Natural killer cell (primary cell): ENCODE measurements around the gene HDAC4. TPM values are rescaled to one million over a fixed set of nuclear protein-coding genes. Genes with fewer than 3 reads are reported as not detected.

Source experiments
- ATAC-seq, 3 donors: fragments of 150-1000 bp in 2 of 3; fragments of 200-7000 bp in 1 of 3; cut with Tn5 transposase; 1 replicate in 1 of 3; 2 replicates in 2 of 3; pipeline ENCODE4 v1.10.0; 2021; ENCODE audit warnings: mild to moderate bottlenecking in 2 of 3, moderate library complexity in 2 of 3
- DNase-seq, 2 donors: peaks; one replicate each; pipeline versions ENCODE4 v3.0.0 to v3.0.0-alpha.2; 2013 to 2021; ENCODE audit warnings: mixed read lengths in 1 of 2
- H3K27ac ChIP-seq: one replicate; pipeline ENCODE4 v1.5.1; 2013; ENCODE audit warnings: mild to moderate bottlenecking, low read length
- H3K27me3 ChIP-seq: one replicate; pipeline ENCODE4 v1.6.1; 2013; ENCODE audit warnings: low read length; ENCODE audit not compliant: control insufficient read depth, insufficient read depth
- H3K36me3 ChIP-seq: one replicate; pipeline ENCODE4 v1.6.1; 2013; ENCODE audit warnings: low read length; ENCODE audit not compliant: control insufficient read depth, insufficient read depth
- H3K4me1 ChIP-seq: one replicate; pipeline ENCODE4 v1.6.1; 2013; ENCODE audit warnings: low read length; ENCODE audit not compliant: control insufficient read depth, insufficient read depth
- H3K4me3 ChIP-seq: one replicate; pipeline ENCODE4 v1.5.1; 2013; ENCODE audit warnings: low read length
- H3K9me3 ChIP-seq: one replicate; pipeline ENCODE4 v1.6.1; 2013; ENCODE audit warnings: low read length; ENCODE audit not compliant: control insufficient read depth, insufficient read depth
- H3K27ac Mint-ChIP-seq, 2 donors: one replicate each; pipeline ENCODE4 v1.8.0; 2022; ENCODE audit warnings: mild to moderate bottlenecking in 2 of 2, mixed read lengths in 2 of 2, moderate library complexity in 1 of 2
- H3K27me3 Mint-ChIP-seq, 2 donors: one replicate each; pipeline ENCODE4 v1.8.0; 2022; ENCODE audit warnings: low read depth in 2 of 2, mixed read lengths in 2 of 2
- H3K36me3 Mint-ChIP-seq: one replicate; pipeline ENCODE4 v1.8.0; 2022; ENCODE audit warnings: mixed read lengths
- H3K4me1 Mint-ChIP-seq, 2 donors: one replicate each; pipeline ENCODE4 v1.8.0; 2022; ENCODE audit warnings: mixed read lengths in 2 of 2
- H3K4me3 Mint-ChIP-seq: one replicate; pipeline ENCODE4 v1.8.0; 2022; ENCODE audit warnings: mild to moderate bottlenecking, moderate library complexity, mixed read lengths
- H3K9me3 Mint-ChIP-seq, 2 donors: one replicate each; pipeline ENCODE4 v1.8.0; 2022; ENCODE audit warnings: mixed read lengths in 2 of 2
- CTCF ChIP-seq: fragments of 200-600 bp; IDR thresholded peaks from one replicate; pipeline ENCODE4 v1.8.0; 2022; ENCODE audit warnings: antibody characterized with exemption
- WGBS: methylation state at CpG from one replicate; pipeline ENCODE4 v1.1.7; 2013; ENCODE audit warnings: missing lambda C conversion rate; ENCODE audit not compliant: insufficient coverage; 5-methylcytosine and 5-hydroxymethylcytosine counted together
- intact Hi-C: fragments of 100-400 bp; cut with micrococcal nuclease; formaldehyde crosslinking; loops from one replicate; pipeline ENCODE4 v1.14.2; 2022
- total RNA-seq, 4 donors: library from RNA; stranded (reverse); fragments of 120-200 nt in 1 of 4; gene quantifications; one replicate each; pipeline versions ENCODE4 v1.2.3 to v1.2.4, GENCODE V29; 2013 to 2022

The HDAC4 gene
- total RNA-seq, 3 donors from 2014 or later (not counting 1 experiment from before 2014, with no cell fraction given) = 74.9 to 105 (median 100) TPM

- H3K9me3 ChIP-seq = no peaks in the 10 kb centered on the region
- Mint-ChIP-seq H3K27me3 (peaks cover 18 to 24% of the 10 kb centered on the region in 2 donors), H3K4me3 (no peak overlapping the region), H3K36me3 (no peaks in the 10 kb centered on the region), H3K27ac (no peak overlapping the region), H3K4me1 (no peaks in the 10 kb centered on the region), H3K9me3 (no peaks in the 10 kb centered on the region)
- H3K27me3 ChIP-seq = no peaks in the 10 kb centered on the region
- ATAC-seq (no peak), DNase-seq (no peak)
- 91% methylated on average over 35 of the region's 35 CpGs for WGBS
- intact Hi-C loops = no loop called here
- no peak for TF ChIP-seq CTCF
- H3K36me3 ChIP-seq = no peaks in the 10 kb centered on the region
- no peaks in the 10 kb centered on the region for H3K4me1 ChIP-seq
- H3K27ac ChIP-seq = no peak overlapping the region
- H3K4me3 ChIP-seq = no peak overlapping the region
Measured at GRCh38 chr2:239008677-239009588, 391.9 kb downstream of the HDAC4 start.

GRCh38 chr2:239008004-239008403 is 392.8 kb downstream of the HDAC4 start:
- no peaks in the 10 kb centered on the region for H3K9me3 Mint-ChIP-seq
- no peaks in the 10 kb centered on the region for H3K9me3 ChIP-seq
- no peak overlapping the region for H3K27ac ChIP-seq
- no peak for TF ChIP-seq CTCF
- H3K4me1 ChIP-seq = no peaks in the 10 kb centered on the region
- WGBS = 93% methylated on average over 12 of the region's 12 CpGs
- no peak overlapping the region for H3K4me3 Mint-ChIP-seq
- no peak overlapping the region for H3K4me3 ChIP-seq
- H3K27me3 ChIP-seq = no peaks in the 10 kb centered on the region
- ATAC-seq (no peak), DNase-seq (no peak)
- intact Hi-C loops = no loop called here
- no peak overlapping the region for H3K27ac Mint-ChIP-seq
- H3K4me1 Mint-ChIP-seq = no peaks in the 10 kb centered on the region
- H3K36me3 ChIP-seq = no peaks in the 10 kb centered on the region
- H3K27me3 Mint-ChIP-seq = peaks cover 19 to 24% of the 10 kb centered on the region in 2 donors
- H3K36me3 Mint-ChIP-seq = no peaks in the 10 kb centered on the region

GRCh38 chr2:239006622-239007285 is 394.1 kb downstream of the HDAC4 start:
- no peak for TF ChIP-seq CTCF
- Histone ChIP-seq H3K36me3 (no peaks in the 10 kb centered on the region), H3K27ac (no peak overlapping the region), H3K4me3 (no peak overlapping the region), H3K27me3 (no peaks in the 10 kb centered on the region), H3K9me3 (no peaks in the 10 kb centered on the region), H3K4me1 (no peaks in the 10 kb centered on the region)
- DNase-seq = no peak
- Mint-ChIP-seq H3K9me3 (no peaks in the 10 kb centered on the region), H3K27me3 (peaks cover 24 to 31% of the 10 kb centered on the region in 2 donors), H3K4me3 (no peak overlapping the region), H3K27ac (no peak overlapping the region), H3K4me1 (no peaks in the 10 kb centered on the region), H3K36me3 (no peaks in the 10 kb centered on the region)
- 89% methylated on average over 9 of the region's 10 CpGs for WGBS
- intact Hi-C loops = no loop called here
- ATAC-seq = no peak
